ENCODE data around the gene SLMAP.

The SLMAP gene

GRCh38 chr3:57956833-57957174 lies 200.7 kb downstream of the SLMAP start:
- TF ChIP-seq Cebpa-rat (IDR thresholded peaks at IDR 0.05), result no peak
- H3K27ac ChIP-seq, result peak overlapping the region in 1 of 11 experiments; percentile 24; a peak in 2 of 22 replicates
- H3K36me3 ChIP-seq, result no peaks in the 10 kb centered on the region
- H3K4me2 ChIP-seq, result no peak overlapping the region
- peaks cover 0 to 3% (median 0%) of the 10 kb centered on the region in 11 experiments; a peak in 1 of 22 replicates for H4K20me1 ChIP-seq
- no peak overlapping the region for H3K4me3 ChIP-seq
- peaks cover 0 to 5% (median 0%) of the 10 kb centered on the region in 11 experiments; a peak in 1 of 22 replicates for H3K9me3 ChIP-seq (replicated peaks in 1 of 11)
- no peak overlapping the region for H3K9ac ChIP-seq
- no peaks in the 10 kb centered on the region for H3K27me3 ChIP-seq
- H3K4me1 ChIP-seq, result peaks cover 14 to 48% (median 28%) of the 10 kb centered on the region in 10 experiments

GRCh38 chr3:57957824-57958223 lies 201.7 kb downstream of the SLMAP start:
- Histone ChIP-seq H3K9me3 (replicated peaks in 1 of 11) (peaks cover 0 to 5% (median 0%) of the 10 kb centered on the region in 11 experiments; a peak in 1 of 22 replicates), H3K4me3 (no peak overlapping the region), H3K27ac (no peak overlapping the region), H4K20me1 (peaks cover 0 to 3% (median 0%) of the 10 kb centered on the region in 11 experiments; a peak in 1 of 22 replicates), H3K36me3 (no peaks in the 10 kb centered on the region), H3K4me2 (peak overlapping the region in 3 of 11 experiments; percentile 72 to 93 (median 91); a peak in 3 of 22 replicates), H3K27me3 (no peaks in the 10 kb centered on the region), H3K4me1 (peaks cover 13 to 39% (median 23%) of the 10 kb centered on the region in 10 experiments), H3K9ac (no peak overlapping the region)
- TF ChIP-seq Cebpa-rat (IDR thresholded peaks at IDR 0.05), result no peak

- H3K9me3 ChIP-seq (replicated peaks in 1 of 11), result peaks cover 0 to 5% (median 0%) of the 10 kb centered on the region in 11 experiments; a peak in 1 of 22 replicates
- H3K9ac ChIP-seq, result peak overlapping the region in 6 of 11 experiments; percentile 7 to 38 (median 28); a peak in 8 of 22 replicates
- H3K36me3 ChIP-seq, result no peaks in the 10 kb centered on the region
- peaks cover 13 to 29% (median 23%) of the 10 kb centered on the region in 10 experiments for H3K4me1 ChIP-seq
- H3K4me2 ChIP-seq, result peak overlapping the region; percentile 47 to 93 (median 73)
- TF ChIP-seq Cebpa-rat (IDR thresholded peaks at IDR 0.05), result no peak
- H4K20me1 ChIP-seq, result peaks cover 0 to 3% (median 0%) of the 10 kb centered on the region in 11 experiments; a peak in 1 of 22 replicates
- H3K27me3 ChIP-seq, result no peaks in the 10 kb centered on the region
- peak overlapping the region in 8 of 11 experiments; percentile 7 to 64 (median 48); a peak in 12 of 22 replicates for H3K27ac ChIP-seq
- 0 out of 20 replicates have a peak overlapping the region, but pooled peaks of 1 of the 10 experiments have one; percentile 44 for H3K4me3 ChIP-seq
These were observed 202.7 kb downstream of the SLMAP start for GRCh38 chr3:57958642-57959422.

- peak overlapping the region in 6 of 11 experiments; percentile 20 to 64 (median 54); a peak in 8 of 22 replicates for H3K27ac ChIP-seq
- peaks cover 0 to 3% (median 0%) of the 10 kb centered on the region in 11 experiments; a peak in 1 of 22 replicates for H4K20me1 ChIP-seq
- H3K36me3 ChIP-seq, result no peaks in the 10 kb centered on the region
- H3K4me1 ChIP-seq, result peaks cover 13 to 29% (median 23%) of the 10 kb centered on the region in 10 experiments
- H3K27me3 ChIP-seq, result no peaks in the 10 kb centered on the region
- no peak for TF ChIP-seq Cebpa-rat (IDR thresholded peaks at IDR 0.05)
- H3K4me3 ChIP-seq, result 0 out of 20 replicates have a peak overlapping the region, but pooled peaks of 1 of the 10 experiments have one; percentile 44
- H3K9ac ChIP-seq, result peak overlapping the region in 2 of 11 experiments; percentile 30 to 35; a peak in 3 of 22 replicates
- peak overlapping the region; percentile 47 to 93 (median 73) for H3K4me2 ChIP-seq
- H3K9me3 ChIP-seq (replicated peaks in 1 of 11), result peaks cover 0 to 5% (median 0%) of the 10 kb centered on the region in 11 experiments; a peak in 1 of 22 replicates
These were observed 203.5 kb downstream of the SLMAP start for GRCh38 chr3:57959423-57960173.

GRCh38 chr3:57960174-57960505 lies 204.0 kb downstream of the SLMAP start:
- H3K9ac ChIP-seq, result no peak overlapping the region; a peak in 2 of 22 replicates
- H3K9me3 ChIP-seq (replicated peaks in 1 of 11), result peaks cover 0 to 5% (median 0%) of the 10 kb centered on the region in 11 experiments; a peak in 1 of 22 replicates
- peak overlapping the region in 1 of 11 experiments; percentile 10; a peak in 1 of 22 replicates for H3K27ac ChIP-seq
- no peaks in the 10 kb centered on the region for H3K27me3 ChIP-seq
- TF ChIP-seq Cebpa-rat (IDR thresholded peaks at IDR 0.05), result no peak
- H4K20me1 ChIP-seq, result peaks cover 0 to 3% (median 0%) of the 10 kb centered on the region in 11 experiments; a peak in 1 of 22 replicates
- no peak overlapping the region for H3K4me3 ChIP-seq
- H3K4me1 ChIP-seq, result peaks cover 13 to 29% (median 23%) of the 10 kb centered on the region in 10 experiments
- H3K36me3 ChIP-seq, result no peaks in the 10 kb centered on the region
- peak overlapping the region in 5 of 11 experiments; percentile 72 to 93 (median 90); a peak in 11 of 22 replicates for H3K4me2 ChIP-seq

- H4K20me1 ChIP-seq, result peaks cover 0 to 3% (median 0%) of the 10 kb centered on the region in 11 experiments; a peak in 1 of 22 replicates
- H3K4me1 ChIP-seq, result peaks cover 13 to 29% (median 23%) of the 10 kb centered on the region in 10 experiments
- TF ChIP-seq Cebpa-rat (IDR thresholded peaks at IDR 0.05), result no peak
- no peak overlapping the region for H3K9ac ChIP-seq
- no peak overlapping the region for H3K4me3 ChIP-seq
- H3K27ac ChIP-seq, result no peak overlapping the region
- H3K36me3 ChIP-seq, result no peaks in the 10 kb centered on the region
- no peaks in the 10 kb centered on the region for H3K27me3 ChIP-seq
- peaks cover 0 to 5% (median 0%) of the 10 kb centered on the region in 11 experiments; a peak in 1 of 22 replicates for H3K9me3 ChIP-seq (replicated peaks in 1 of 11)
- H3K4me2 ChIP-seq, result no peak overlapping the region
These were observed 205.2 kb downstream of the SLMAP start for GRCh38 chr3:57961177-57961827.

GRCh38 chr3:57961828-57962447 lies 205.8 kb downstream of the SLMAP start:
- Histone ChIP-seq H3K4me3 (no peak overlapping the region), H3K9ac (no peak overlapping the region), H3K9me3 (replicated peaks in 1 of 11) (peaks cover 0 to 5% (median 0%) of the 10 kb centered on the region in 11 experiments; a peak in 1 of 22 replicates), H3K27me3 (no peaks in the 10 kb centered on the region), H3K27ac (no peak overlapping the region), H3K36me3 (no peaks in the 10 kb centered on the region), H4K20me1 (peaks cover 0 to 3% (median 0%) of the 10 kb centered on the region in 11 experiments; a peak in 1 of 22 replicates), H3K4me2 (no peak overlapping the region), H3K4me1 (peaks cover 13 to 29% (median 23%) of the 10 kb centered on the region in 10 experiments)
- no peak for TF ChIP-seq Cebpa-rat (IDR thresholded peaks at IDR 0.05)

GRCh38 chr3:57962448-57962834 lies 206.3 kb downstream of the SLMAP start:
- no peaks in the 10 kb centered on the region for H3K27me3 ChIP-seq
- TF ChIP-seq Cebpa-rat (IDR thresholded peaks at IDR 0.05), result no peak
- H3K36me3 ChIP-seq, result no peaks in the 10 kb centered on the region
- no peak overlapping the region for H3K4me3 ChIP-seq
- H3K27ac ChIP-seq, result no peak overlapping the region
- no peak overlapping the region for H3K9ac ChIP-seq
- H3K4me1 ChIP-seq, result peaks cover 14 to 30% (median 24%) of the 10 kb centered on the region in 10 experiments
- H4K20me1 ChIP-seq, result peaks cover 0 to 3% (median 0%) of the 10 kb centered on the region in 11 experiments; a peak in 1 of 22 replicates
- peaks cover 0 to 5% (median 0%) of the 10 kb centered on the region in 11 experiments; a peak in 1 of 22 replicates for H3K9me3 ChIP-seq (replicated peaks in 1 of 11)
- no peak overlapping the region for H3K4me2 ChIP-seq

All from BLaER1 treated with 17β-estradiol and CSF1 and Interleukin-3, amounts not matched to agents 10 nM and 100 nM (cell line).